ENCODE results near the gene FCN3.

FCN3 gene

GRCh38 chr1:27349784-27350662 lies 24.6 kb downstream of the FCN3 start:
- Mint-ChIP-seq H3K27me3 (ENCODE audit: low read depth) (peaks cover 29% of the 10 kb centered on the region), H3K27ac (no peak overlapping the region), H3K9me3 (no peaks in the 10 kb centered on the region), H3K4me1 (no peaks in the 10 kb centered on the region), H3K36me3 (ENCODE audit: low read depth) (no peaks in the 10 kb centered on the region), H3K4me3 (peak overlapping the region; percentile 57 to 80 (median 72))
- TF ChIP-seq, protein P1, sequence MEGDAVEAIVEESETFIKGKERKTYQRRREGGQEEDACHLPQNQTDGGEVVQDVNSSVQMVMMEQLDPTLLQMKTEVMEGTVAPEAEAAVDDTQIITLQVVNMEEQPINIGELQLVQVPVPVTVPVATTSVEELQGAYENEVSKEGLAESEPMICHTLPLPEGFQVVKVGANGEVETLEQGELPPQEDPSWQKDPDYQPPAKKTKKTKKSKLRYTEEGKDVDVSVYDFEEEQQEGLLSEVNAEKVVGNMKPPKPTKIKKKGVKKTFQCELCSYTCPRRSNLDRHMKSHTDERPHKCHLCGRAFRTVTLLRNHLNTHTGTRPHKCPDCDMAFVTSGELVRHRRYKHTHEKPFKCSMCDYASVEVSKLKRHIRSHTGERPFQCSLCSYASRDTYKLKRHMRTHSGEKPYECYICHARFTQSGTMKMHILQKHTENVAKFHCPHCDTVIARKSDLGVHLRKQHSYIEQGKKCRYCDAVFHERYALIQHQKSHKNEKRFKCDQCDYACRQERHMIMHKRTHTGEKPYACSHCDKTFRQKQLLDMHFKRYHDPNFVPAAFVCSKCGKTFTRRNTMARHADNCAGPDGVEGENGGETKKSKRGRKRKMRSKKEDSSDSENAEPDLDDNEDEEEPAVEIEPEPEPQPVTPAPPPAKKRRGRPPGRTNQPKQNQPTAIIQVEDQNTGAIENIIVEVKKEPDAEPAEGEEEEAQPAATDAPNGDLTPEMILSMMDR (IDR thresholded peaks at IDR 0.05; ENCODE audit: unreplicated experiment in 3 of 3): no peak

GRCh38 chr1:27348861-27349783 lies 25.5 kb downstream of the FCN3 start:
- Mint-ChIP-seq H3K36me3 (ENCODE audit: low read depth) (no peaks in the 10 kb centered on the region), H3K9me3 (no peaks in the 10 kb centered on the region), H3K4me3 (peak overlapping the region; percentile 11 to 64 (median 44)), H3K27ac (no peak overlapping the region), H3K27me3 (ENCODE audit: low read depth) (peaks cover 29% of the 10 kb centered on the region), H3K4me1 (no peaks in the 10 kb centered on the region)
- TF ChIP-seq, protein P1 (IDR thresholded peaks at IDR 0.05; ENCODE audit: unreplicated experiment in 3 of 3): no peak

GRCh38 chr1:27346991-27347624 lies 27.5 kb downstream of the FCN3 start:
- TF ChIP-seq, protein P1 (IDR thresholded peaks at IDR 0.05; ENCODE audit: unreplicated experiment in 3 of 3): no peak
- peaks cover 12% of the 10 kb centered on the region for H3K4me1 Mint-ChIP-seq
- H3K27ac Mint-ChIP-seq: no peak overlapping the region
- peaks cover 29% of the 10 kb centered on the region for H3K27me3 Mint-ChIP-seq (ENCODE audit: low read depth)
- H3K36me3 Mint-ChIP-seq (ENCODE audit: low read depth): no peaks in the 10 kb centered on the region
- H3K4me3 Mint-ChIP-seq: no peak overlapping the region
- no peaks in the 10 kb centered on the region for H3K9me3 Mint-ChIP-seq

DNA sequence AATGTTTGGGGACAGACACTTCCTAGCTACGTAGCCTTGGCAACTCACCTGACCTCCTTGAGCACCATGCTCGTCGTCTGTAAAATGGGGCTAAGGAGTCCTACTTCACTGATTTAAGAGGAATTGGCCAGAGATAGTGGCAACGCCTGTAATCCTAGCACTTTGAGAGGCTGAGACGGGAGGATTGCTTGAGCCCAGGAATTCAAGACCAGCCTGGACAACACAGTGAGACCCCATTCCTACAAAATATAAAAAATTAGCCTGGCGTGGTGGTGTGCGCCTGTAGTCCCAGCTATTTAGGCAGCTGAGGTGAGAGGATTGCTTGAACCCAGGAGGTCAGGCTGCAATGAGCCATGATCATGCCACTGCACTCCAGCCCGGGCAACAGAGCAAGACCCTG lies 28.3 kb downstream of the FCN3 start:
- peaks cover 18% of the 10 kb centered on the region for H3K4me1 Mint-ChIP-seq
- no peaks in the 10 kb centered on the region for H3K9me3 Mint-ChIP-seq
- H3K36me3 Mint-ChIP-seq (ENCODE audit: low read depth): no peaks in the 10 kb centered on the region
- H3K27ac Mint-ChIP-seq: no peak overlapping the region
- peaks cover 24% of the 10 kb centered on the region for H3K27me3 Mint-ChIP-seq (ENCODE audit: low read depth)
- H3K4me3 Mint-ChIP-seq: no peak overlapping the region
- TF ChIP-seq, protein P1 (IDR thresholded peaks at IDR 0.05; ENCODE audit: unreplicated experiment in 3 of 3): no peak

GRCh38 chr1:27345272-27345671 lies 29.4 kb downstream of the FCN3 start:
- no peak overlapping the region for H3K4me3 Mint-ChIP-seq
- peaks cover 15% of the 10 kb centered on the region for H3K27me3 Mint-ChIP-seq (ENCODE audit: low read depth)
- TF ChIP-seq, protein P1 (IDR thresholded peaks at IDR 0.05; ENCODE audit: unreplicated experiment in 3 of 3): no peak
- peaks cover 20% of the 10 kb centered on the region for H3K4me1 Mint-ChIP-seq
- H3K36me3 Mint-ChIP-seq (ENCODE audit: low read depth): no peaks in the 10 kb centered on the region
- no peaks in the 10 kb centered on the region for H3K9me3 Mint-ChIP-seq
- H3K27ac Mint-ChIP-seq: no peak overlapping the region

All from nephron (organoid).